Stimulated activated CD8-positive, alpha-beta memory T cell treated with anti-CD3 and anti-CD28 coated beads, Interleukin-4, amount 100 ng/mL, for 48 hours (primary cell): ENCODE measurements around the gene CHST10.
"Not testable (repeated sequence)": the region's sequence is repeated elsewhere in the genome, so short reads cannot be mapped to it uniquely, and the experiment has no call there.

Source experiments
- DNase-seq: peaks from one replicate; pipeline ENCODE4 v3.0.0-alpha.2; 2020

CHST10 gene, protein sequence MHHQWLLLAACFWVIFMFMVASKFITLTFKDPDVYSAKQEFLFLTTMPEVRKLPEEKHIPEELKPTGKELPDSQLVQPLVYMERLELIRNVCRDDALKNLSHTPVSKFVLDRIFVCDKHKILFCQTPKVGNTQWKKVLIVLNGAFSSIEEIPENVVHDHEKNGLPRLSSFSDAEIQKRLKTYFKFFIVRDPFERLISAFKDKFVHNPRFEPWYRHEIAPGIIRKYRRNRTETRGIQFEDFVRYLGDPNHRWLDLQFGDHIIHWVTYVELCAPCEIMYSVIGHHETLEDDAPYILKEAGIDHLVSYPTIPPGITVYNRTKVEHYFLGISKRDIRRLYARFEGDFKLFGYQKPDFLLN

DNA sequence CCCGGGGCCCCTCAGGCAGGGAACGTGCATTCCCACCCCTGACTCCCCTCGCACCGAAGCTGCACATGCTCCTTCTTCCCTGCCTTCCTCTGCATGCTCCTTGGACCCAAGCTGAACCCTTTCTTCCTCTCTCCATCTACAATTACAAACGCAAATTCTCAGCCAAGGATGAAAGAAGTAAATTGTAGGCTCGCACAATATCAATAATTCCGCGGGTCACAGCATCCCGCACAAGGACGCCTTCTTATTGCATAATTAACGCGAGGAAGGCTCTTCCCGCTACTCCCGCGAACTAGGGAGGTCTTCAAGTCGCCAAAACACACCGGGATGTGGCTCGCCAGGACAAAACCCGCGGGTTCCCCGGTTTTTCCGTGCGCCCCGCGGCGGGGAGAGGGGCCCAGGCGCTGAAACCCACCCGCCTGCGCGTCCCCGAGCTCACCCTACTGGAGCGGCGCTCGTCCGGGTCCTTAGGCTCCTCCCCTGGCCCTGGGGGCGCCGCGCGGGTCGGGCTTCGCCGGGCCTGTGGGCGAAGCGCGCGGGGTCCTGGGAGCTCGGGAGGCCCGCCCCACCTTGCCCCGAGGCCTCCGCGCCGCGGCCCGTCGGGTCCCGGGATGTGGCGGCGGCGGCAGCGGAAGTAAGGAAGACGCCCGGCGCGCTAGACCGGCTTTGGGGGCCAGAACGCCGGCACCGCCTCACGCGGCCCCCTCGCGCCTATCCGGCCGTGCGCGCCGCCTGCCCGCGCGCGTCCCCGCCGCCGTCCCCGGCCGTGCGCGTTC is at the start of gene CHST10:
Gene CHST10, minus strand, starts transcription at position 734 of the 776 bp plus-strand sequence. CDS start 10,993 bp downstream, outside the sequence.
- peak; percentile 71 for DNase-seq

DNA sequence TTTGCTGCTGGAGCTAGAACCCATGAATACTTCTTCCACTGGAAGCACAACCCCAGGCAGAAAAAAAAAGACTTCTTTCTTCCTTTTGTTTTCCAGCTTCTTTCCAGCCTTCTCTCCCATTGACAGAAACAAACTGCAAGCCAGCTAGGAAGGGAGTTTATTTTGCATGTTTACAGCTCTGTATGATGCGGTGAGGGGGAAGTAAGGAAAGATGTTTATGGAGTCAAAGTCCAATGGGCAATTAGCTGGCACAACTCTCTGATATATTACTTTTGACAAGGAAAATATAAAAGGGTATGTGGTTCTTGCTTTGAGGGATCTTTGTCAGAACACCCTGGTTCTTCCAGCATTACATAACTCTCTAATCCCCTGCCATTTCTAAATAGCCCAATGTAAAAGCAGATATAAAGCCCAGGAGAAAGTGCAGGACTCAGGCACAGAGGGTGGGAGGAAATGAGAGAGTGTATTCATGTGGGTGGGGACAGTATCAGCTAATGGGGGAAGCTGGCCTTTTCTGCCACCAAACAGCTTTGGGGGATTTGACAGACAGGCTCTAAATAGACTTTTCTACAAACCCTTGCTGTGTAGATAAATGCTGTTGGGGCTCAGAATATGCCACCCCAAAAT is 43.5 kb upstream of the CHST10 start:
- no peak for DNase-seq

DNA sequence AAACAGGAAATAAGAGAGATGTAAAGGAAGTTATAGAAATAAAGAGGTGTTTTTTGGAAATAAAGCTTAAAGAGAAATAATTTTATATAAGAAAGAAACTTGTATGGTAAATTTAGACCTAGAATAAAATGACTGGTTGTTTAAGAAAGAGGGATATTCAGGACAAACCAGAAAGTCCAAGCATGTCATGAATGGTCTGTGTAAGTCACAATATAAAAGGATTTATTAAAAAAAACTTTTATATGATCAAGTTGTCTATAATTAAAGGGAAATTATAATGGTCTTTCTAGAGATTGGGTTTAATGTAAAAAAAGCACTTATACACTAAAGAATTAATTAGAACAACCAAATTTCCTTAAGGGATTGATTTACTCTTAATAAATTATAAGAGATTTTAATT is 38.9 kb upstream of the CHST10 start:
- not testable (repeated sequence) for DNase-seq

DNA sequence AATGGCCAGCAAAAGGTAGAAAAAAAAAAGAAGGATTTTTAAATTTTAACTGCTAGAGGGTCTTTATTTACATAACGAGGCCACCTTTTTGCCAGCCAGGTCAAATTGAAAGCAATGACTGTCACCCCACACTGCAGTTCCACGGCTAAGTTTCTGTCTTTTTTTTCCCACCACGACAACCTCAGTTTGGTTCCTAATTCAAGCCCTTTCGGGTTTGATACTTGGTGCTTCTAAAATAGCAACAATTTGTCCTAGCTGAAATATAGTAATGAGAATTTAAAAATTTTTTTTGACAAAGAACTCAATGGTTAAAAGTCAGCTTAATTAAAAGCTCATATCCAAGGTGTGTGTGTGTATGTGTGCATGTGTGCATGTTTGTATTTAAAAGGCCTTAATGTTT is 36.4 kb upstream of the CHST10 start:
- no peak for DNase-seq

DNA sequence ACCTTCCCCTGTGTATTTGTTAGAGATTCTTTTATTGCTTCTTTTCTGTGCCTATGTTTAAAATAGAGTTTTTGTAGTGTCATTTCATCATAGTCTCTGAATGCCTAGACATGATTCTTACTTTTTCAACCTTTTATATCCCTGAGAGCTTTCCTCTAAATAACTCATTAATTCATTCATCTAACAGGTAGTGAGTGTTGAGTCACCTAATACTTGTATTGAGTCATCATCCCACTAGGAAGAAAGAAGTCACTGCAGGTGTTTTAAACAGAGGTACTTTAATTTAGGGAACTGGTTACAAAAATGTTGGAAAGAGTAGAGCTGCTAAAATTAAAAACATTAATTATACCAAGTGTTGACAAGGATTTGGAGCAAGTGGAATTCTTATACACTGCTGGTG is 34.3 kb upstream of the CHST10 start:
- no peak for DNase-seq

DNA sequence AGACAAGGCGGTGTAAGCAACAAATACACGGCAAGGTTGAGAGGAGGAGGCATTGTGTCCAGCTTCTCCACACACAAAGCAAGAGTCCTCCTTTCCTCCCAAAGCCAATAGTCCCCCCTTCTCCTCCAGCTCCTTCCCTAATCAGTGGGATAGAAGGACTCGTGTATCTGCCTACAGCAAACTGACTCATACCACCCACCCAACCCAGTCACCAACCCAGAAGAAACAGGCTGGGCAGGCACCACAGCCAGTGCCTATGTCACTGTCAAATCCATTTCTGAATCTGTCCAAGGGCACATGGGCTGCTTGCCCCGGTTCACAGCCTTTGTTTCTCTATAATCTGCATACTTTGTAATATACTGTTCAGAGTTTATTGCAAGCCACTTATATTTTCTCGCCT is 33.6 kb upstream of the CHST10 start:
- no peak for DNase-seq

DNA sequence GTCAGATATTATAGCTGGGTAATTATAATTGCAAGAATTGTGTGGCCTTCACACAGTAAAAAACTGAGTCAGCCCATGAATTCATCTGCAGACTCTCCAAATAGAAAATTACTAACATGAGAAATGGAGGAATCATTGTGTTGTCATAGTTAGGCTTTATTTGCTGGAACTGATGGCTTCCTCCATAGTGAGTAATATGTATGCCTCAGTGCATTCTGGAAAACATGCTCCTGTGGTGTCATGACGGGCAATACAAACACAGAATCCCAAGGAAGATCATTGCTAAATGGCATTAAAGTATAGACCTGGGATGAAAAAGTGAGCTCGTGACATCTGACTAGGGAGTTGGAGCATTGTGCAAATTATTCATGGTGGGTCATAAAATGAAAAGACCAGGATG is 29.2 kb upstream of the CHST10 start:
- DNase-seq = no peak

DNA sequence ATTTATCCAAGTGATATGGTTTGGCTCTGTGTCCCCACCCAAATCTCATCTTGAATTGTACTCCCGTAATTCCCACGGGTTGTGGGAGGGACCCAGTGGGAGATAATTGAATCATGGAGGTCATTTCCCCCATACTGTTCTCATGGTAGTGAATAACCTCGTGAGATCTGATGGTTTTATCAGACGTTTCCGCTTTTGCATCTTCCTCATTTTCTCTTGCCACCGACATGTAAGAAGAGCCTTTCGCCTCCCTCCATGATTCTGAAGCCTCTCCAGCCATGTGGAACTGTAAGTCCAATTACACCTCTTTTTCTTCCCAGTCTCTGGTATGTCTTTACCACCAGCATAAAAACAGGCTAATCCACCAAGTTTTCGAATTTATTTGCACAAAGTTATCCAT is 20.3 kb upstream of the CHST10 start:
- no peak for DNase-seq

DNA sequence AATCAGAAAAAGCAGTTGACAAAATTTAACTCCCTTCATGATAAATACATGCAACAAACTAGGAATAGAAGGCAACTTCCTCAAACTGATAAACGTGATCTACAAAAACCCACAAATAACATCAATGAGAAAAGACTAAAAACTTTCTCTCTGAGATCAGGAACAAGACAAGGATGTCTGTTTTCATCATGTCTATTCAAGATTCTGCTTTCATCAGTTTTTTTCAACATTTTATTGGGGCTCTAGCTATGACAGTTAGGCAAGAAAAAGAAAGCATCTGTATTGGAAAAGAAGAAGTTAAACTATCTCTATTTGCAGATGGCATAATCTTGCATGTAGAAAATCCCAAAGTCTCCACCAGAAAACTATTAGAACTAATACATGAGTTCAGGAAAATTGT is 12.3 kb upstream of the CHST10 start:
- no peak for DNase-seq

DNA sequence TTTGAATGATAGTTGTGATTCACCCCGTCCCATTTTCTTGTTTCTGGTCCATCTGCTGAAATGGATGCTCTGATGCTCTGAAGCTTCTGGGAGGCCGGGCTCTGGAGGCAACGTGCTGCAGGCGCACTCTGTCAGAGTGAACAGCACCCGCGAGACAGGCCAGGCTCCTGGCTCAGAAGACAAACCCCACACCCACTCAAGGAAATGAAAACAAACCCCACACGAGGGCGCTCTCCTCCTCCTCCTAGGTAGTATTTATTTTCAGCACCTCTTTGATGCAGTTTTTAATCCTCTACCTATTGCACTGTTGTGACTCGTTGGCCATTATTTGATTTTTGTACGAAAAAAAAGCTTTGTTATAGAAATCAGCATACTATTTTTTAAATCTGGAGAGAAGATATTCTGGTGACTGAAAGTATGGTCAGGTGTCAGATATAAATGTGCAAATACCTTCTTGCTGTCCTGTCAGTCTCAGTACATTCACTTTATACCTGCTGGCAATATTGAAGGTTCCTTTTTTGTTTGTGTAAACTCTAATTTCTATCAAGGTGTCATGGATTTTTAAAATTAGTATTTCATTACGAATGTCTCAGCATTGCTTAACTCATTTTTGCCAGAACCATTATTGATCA is 10.3 kb upstream of the CHST10 start:
- peak; percentile 82 for DNase-seq

DNA sequence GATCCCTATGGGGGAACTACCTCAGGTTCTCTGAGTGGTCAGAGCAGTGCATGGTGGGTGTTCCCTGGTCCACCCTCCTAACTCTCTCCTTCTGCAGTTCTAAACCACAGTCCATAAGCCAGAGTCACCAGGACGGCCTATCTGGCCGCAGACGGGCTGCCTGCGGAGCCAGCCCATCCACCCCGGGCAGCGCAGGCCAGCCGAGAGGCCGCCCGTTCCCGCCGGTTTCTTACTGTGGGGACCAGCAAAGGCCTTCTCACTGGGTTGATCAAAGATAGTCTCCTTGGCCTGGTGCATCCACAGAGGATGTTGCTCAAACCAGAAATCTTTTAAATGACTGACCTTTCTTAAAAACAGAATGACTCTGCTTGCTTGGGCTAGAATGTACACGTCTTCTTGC is 9.6 kb upstream of the CHST10 start:
- no peak for DNase-seq

DNA sequence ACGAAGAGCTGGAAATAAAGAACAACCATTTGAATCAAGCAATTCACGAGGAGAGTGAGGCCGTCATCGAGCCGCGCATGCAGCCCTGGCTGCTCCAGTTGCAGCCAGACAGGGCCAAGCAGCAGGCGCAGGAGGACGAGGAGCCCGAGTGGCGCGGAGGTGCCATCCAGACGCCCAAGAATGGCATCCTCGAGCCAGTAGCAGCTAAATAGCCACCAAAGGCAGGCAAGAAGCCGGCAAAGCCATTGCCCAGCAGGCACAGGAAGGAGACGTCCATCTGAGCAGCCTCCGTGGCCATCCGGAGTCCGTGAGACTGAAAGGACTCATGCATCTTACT is 8.9 kb upstream of the CHST10 start:
- no peak for DNase-seq

DNA sequence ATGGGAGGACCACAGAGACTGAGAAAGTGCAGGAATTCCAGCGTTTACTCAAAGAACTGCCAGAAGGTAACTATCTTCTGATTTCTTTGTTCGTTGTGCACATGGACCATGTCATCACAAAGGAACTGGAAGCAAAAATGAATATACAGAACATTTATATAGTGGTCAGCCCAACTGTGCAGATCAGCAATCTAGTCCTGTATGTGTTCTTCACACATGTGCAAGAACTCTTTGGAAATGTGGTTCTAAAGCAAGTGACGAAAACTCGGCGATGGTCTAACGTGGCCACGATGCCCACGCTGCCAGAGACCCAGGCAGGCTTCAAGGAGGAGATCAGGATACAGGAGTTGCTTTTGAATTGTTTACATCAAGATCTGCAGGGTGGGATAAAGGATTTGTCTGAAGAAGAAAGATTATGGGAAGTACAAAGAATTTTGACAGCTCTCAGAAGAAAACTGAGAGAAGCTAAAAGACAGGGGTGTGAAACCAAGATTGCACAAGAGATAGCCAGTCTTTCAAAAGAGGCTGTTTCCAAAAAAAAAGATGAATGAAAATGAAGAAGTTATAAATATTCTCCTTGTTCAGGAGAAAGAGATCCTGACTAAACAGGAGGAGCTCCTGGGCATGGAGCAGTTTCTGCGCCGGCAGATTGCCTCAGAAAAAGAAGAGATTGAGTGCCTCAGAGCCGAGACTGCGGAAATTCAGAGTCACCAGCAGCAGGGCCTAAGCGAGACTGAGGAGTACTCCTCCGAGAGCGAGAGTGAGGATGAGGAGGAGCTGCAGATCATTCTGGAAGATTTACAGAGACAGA is 8.3 kb upstream of the CHST10 start:
- no peak for DNase-seq

DNA sequence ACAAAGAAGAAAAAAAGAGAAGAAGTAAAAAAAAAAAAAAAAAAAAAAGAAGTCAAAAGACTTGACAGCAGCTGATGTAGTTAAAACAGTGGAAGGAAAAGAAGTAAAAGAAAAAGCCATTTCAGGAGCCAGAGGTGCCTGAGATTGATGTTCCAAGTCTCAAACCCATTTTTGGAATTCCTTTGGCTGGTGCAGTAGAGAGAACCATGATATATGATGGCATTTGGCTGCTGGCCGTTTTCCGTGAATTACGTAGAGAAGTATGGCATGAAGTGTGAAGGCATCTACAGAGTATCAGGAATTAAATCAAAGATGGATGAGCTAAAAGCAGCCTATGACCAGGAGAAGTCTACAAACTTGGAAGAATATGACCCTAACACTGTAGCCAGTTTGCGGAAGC is 7.6 kb upstream of the CHST10 start:
- DNase-seq = no peak

DNA sequence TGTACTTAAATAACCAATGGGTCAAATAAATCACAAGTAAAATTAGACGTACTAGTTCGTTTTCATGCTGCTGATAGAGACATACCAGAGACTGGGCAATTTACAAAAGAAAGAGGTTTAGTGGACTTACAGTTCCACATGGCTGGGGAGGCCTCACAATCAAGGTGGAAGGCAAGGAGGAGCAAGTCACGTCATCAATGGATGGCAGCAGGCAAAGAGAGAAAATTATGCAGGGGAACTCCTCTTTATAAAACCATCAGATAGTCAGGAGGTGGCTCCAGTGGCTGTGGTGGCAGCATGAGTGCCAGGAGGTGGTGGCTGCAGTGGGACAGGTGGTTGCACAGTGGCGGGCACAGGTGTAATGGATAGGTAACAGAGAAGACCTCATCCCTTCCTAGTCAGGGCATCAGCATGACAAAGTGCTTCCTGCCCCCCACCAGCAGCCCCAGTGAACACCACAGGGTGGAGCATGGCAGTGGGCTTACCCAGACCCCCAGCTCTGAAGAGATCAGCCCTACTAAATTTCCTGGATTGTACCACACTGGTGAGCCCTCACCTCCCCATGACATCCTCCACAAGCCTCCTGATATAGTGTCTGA is 6.9 kb upstream of the CHST10 start:
- no peak for DNase-seq

DNA sequence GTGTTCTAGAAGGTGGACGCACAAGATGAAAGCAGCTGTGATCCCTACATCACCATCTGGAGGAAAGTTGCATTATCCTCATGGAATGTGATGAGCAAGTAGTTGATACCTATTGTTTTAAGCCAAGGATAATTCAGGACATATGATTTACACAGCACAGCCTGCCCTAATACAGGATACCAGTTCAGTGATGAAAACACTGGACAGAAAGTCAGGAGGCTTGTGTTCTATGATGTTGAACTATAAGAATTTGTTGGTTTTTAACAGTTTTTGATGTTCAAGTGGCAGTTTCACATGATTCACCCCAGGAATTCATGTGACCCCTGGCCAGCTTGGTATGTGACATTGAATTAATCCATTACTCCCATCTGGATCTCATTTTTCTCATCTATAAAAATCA is 6.2 kb upstream of the CHST10 start:
- DNase-seq = no peak

DNA sequence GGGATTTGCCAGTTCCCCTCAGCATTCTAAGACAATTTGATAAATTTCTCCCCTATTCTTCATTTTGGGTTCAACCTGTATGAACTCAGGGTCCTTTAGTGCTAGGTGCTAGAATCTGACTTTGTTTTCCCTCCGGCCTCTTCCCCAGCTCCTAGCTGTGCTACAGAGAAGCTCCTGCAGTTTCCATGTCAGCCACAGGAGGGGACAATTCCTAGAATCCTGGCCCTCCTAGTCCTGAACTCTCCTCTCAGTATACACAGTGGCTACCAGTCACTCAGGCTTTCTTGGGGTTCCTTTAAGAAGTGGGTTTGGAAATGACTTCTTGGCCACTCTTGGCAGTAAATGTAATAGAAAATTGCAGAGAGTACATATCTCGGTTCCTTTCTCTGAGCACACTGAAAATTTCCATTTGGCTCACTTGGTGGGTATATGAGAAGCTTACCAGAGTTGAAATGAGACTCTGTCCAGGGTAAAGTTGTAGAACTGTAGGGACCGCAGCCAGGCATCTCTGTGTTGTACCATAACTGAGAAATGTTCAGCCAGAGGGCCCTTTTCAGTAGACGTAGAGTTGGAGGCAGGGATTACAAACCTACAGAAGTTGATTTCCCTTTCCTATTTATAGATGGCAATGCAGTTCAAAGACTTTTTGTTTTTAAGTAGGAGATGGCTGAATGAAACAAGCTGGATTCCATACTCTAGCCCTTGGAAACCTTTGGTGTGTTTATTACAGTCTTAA is 5.0 kb upstream of the CHST10 start:
- DNase-seq = no peak

DNA sequence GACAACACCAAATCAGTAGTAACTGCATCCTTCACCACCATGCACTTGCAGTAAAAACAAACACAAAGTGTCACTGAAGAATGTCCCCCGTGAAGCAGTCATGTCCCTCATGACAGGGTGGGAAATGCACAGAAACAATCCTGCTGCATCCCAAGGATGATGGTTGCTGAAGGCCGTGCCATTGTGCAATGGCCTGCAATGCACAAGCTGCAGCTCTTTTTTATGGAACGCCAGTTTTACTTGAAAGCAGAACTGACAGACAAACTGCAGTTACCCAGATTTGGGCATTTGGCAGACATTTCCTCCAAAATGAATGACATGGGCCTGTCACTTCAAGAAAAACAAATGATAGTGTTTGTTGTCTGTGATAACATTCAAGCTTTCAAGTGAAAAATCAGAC is 2.4 kb upstream of the CHST10 start:
- DNase-seq = no peak

DNA sequence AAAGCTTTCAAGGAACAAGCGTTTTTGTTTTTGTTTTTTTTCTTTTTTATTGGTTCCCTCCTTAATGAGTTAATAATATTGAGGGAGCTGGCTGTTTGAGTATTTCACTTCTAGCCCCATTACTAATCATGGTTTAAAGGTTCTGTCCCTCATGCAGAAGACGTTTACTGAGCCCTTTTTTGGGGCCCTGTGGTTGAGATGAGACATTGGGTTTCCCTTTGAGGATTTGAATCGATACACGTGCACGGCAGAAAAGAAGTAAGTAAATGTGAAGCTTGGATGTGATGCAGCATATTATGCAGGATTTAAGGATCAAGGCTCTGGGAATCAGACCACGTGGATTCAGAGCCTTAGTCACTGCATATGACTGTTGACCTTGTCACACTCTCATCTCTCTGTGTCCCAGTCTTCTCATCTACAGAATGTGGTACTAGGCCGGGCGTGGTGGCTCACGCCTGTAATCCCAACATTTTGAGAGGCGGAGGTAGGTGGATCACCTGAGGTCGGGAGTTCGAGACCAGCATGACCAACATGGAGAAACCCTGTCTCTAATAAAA is 1.0 kb upstream of the CHST10 start:
- no peak for DNase-seq

DNA sequence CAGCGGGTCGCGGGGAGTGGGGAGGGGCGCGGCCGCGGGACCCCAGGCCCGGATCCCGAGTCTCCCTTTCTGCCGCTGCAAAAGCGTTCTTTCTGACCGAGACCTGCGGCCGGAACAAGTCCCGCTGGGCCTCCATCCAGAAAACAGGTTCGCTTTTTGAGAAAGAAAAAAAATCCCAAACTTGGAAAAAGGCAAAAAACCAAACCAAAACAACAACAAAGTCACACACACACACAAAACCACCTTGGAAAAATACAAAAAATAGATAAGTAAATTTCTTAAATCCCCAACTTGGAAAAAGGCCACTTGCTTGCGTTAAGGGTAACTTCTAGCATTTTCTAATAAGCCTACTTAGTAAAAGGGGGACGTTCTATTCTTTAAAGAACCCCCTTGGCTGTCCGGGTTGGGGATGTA is 250 bp upstream of the CHST10 start:
- DNase-seq = no peak

DNA sequence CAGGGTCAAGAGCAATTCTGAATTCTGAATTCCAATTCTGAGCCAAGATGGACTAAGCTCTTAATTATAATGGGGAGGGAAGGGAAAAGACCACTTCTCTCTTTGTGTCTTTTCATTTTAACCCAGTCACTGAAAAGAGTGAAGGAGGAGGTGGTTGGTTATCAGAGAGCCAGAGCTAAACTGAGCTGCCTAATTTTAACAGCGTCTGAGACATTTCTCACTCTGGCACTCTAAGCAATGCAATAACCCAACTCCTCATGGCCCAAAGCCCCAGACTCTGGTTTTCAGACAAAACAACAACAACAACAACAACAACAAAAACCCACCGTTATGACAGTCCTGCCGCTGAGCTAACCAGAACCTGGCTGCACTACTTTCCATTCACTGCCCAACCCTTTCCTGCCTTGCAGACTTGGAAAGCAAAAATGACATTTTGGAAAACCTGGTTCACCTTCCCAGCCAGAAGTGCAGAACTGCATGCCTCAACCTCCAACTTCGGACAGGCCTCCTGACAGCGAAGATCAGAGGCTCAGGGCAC is 1.0 kb downstream of the CHST10 start:
- no peak for DNase-seq
